HG02763 (cell line): Measurements from ENCODE around the gene MKX.

ENCODE experiments used
- ATAC-seq: cut with Tn5 transposase; IDR thresholded peaks from one replicate; pipeline ENCODE4 v1.9.1; 2021; ENCODE audit warnings: mild to moderate bottlenecking, moderate library complexity; ENCODE audit not compliant: unreplicated experiment

MKX gene

DNA sequence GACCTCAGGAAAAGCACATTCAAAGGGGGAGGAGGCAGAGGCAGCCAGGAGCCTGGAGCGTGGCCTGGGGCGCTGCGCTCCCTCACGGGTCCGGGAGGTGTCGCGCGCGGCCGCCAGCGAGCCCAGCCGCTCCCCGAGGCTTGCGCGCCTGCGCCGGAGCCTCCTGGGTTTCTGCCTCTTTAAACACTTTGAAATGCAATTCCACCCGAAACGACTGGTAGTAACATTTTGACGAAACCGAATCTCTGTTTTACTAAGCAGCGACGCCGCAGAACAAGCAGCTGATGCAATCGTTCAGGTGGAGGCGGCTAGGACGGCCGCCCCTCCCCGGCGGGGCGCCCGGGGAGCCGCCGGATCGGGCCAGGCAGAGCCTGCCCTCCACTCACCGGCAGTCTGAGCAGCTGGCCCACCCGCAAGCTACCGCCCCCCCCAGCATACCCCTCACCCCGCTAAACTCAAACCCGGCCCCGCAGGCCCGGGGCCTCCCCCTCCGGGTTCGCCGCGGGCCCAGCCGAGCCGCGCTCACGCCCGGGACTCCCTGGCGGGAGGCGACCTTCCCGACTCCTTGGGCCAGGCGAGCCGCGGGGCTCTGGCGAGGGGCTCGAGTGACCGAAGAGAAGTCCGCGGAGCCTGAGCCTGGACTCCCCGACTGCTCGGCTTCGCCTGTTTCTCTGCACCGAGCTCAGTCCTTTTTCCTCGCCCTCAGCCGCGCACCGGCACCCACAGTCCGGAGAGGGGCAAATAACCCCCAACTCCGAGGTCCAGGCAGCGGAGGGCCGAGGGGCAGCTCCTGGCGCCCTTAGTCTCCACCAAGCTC, 3.2 kb downstream of the MKX start:
- ATAC-seq, result peak; percentile 91

DNA sequence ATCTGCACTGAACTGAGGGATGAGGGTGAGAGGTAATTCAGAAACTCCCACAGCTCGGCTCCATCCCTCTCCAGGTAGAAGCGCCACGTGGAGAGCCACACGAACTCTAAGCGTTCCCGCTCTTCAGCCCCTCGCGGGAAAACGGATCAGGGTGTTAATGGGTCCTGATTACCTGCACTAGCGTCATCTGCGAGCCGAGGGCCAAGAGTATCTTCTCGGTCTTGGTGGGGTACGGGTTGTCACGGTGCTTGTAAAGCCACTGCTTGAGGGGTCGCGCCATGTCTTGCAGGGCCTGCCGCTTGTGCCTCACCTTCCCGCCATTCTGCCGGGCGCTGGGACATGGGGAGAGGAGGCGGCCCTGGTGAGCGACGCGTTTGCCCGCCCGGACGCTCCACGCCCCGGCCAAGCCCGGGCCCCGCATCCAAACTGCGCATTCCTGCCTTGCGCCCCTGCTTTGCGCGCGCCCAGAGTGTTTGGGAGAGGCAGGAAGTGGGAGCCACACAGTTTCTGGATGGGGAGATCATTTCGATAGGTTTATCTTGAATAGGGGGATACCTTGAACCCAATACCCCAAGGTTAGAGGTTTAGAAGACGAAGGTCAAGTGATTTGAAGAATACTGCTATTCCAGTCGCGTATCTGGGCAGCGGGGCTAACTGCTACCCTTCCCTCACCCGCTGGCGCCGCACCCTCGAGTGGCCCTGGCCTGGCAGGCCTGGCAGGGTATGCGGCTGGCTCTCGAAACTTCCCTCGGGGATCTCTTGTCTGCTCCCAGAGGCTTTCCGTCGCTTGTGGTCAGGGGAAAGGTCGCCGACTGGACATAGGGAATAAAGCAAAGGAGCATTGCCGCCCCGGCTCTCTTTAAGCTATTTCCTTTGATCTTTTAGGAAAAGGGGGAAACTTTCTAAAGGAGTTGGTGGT, 4.2 kb downstream of the MKX start:
- no peak for ATAC-seq

DNA sequence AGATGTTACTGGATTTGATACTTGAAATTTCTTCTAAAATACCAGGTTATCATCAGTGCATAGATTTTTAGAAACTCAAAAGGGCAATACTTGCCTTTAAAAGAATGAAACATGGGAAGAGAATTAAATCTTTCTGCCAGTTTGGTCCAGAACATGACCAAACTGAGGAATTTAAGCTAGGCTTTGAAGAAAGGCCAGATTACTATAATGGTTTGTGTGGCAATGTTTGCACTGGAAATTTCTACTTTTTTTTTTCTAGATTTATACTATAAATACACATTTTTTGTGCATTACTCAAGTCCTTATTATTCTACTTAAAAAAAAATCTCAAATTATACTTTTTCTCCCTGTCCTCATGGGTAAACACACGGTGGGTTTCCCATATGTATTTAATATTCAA, 9.2 kb downstream of the MKX start:
- no peak for ATAC-seq

DNA sequence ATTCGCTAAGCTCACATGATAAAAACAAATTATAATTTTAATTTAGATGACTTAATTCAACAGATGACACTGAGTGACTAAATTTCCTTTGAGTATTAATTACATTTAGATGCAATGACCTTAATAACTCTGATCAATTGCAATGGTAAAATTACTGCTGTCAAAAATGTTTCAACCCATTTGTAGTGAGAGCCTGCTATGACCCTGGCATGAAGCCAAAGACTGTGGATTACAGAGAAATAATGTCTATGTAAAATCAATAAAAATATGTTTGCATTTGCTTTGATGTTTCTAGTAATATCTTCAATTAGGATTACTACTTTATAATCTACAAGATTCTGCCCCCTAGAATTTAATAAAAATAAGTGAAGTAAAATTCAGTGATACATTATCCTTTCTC, 15.6 kb downstream of the MKX start:
- no peak for ATAC-seq

DNA sequence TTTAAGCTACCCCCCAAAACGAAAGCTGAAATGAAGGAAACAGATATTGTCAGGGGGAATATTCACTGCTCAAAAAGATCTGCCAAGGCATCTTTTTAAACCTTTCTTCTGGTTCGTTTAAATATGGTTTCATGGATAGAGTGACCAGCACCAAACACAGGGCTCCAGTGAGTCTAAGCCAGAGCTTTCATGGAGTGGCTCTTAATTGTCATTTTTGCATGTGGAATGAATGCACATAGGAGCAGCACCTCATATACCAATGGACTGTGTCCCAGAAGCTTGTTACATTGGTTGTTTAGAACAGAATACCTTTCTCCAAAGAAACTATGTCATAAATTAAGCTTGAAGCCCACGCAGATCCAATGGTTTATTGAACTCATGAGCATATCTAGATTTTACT, 17.3 kb downstream of the MKX start:
- ATAC-seq, result no peak

DNA sequence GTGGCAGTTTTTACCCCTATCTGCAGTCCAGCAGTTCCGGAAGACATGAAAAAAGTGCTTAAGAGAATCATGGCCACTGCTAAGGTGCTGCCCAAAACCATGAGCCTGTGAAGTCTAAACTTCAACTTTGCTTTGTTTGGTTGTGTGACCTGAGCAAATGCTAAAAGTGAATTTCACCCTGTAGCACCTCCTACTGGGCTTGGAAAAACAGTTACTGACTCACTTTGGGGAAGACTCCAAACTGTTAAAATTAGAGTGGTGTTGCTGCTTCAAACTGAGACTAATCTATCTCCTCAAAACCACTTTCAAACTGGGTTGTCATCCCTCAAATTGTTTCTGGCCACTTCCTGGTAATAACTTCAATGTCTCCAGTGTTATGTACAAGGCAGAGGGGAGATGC, 21.3 kb downstream of the MKX start:
- no peak for ATAC-seq

DNA sequence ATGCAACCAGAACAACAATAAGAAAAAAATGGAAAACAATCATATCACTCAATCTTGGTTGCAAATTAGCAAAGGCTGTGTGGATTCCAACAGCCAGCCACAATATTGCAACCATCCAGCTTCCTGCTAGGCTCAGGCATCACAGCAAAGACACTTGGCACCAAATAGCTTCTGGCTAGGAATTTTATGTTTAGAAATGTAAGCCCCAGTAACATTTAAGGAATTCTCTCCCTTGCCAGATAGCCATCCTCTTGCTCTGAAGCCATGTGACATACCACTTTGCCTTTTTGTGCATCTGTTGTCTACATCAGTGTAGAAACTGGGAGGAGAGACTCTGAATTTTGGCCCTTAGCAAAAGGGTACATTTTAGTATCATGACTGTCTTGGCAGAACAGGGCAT, 22.2 kb downstream of the MKX start:
- ATAC-seq, result no peak

DNA sequence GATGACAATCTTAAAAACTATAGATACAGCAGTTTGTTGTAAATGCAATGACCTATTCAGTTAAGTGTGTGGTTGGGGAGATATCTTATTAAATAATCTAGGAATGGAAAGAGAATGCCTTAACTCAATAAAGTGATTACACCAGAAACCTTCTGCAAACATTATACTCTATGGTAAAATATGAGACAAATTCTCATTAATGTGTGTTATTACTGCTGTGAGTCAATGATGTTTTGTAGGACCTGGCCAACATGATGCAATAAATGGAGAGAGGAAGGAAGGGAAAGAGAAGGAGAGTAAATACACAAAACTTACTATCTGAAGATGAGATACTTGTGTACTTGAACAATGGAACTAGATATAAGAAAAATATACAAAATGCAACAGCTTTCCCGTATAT, 25.1 kb downstream of the MKX start:
- no peak for ATAC-seq

DNA sequence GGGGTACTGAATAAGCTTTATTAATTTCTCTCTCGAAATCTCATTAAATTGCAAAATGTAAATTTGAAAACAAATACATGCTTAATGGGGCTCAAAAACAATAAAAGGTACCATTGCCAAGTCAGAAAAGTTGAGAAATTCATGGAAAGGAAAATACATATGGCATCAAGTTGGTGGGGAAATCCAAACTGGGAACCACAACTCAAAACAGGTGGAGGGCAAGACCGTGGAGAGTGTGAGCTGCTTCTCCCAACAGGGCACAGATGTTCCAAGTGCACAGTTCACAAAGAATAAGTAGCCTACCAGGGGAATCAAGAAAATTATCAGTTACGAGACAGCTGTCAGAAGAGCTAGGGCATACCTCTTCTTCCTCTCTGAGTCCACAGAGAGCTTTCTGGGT, 26.6 kb downstream of the MKX start:
- no peak for ATAC-seq

DNA sequence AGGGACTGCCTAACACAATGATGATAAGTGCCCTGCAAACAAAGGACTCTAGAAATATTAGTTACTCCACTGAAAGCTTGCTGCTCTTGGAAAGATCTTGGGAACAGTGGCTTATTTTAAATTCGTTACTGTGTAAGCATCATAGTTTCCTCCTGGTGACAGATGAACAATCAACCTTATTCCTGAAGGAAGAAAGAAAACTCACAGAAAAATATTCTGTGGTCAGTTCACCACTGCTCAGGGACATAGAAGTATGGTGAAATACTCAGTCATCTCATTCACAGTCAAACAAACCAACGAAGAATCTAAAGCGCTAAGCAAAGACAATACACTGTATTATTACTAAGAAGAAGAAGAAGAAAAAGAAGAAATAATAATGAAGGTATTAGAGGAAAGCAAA, 27.8 kb downstream of the MKX start:
- no peak for ATAC-seq

DNA sequence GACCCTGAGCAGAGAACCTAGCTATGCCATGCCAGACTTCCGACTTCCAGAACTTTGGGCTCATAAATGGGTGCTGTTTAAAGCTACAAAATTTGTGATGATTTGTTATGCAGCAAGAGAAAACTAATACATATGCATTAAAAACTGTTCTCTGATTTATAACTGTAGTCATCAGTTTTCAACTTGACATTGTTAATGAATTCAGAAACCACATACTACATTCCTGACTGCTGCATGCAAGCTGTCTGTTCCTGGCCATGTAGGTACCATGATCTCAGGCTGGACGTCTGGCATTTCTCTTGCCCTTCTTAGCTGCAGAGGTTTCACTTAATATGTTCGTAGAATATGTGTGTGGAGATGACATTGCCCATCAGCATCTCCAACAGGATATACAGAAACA, 28.4 kb downstream of the MKX start:
- ATAC-seq, result no peak

DNA sequence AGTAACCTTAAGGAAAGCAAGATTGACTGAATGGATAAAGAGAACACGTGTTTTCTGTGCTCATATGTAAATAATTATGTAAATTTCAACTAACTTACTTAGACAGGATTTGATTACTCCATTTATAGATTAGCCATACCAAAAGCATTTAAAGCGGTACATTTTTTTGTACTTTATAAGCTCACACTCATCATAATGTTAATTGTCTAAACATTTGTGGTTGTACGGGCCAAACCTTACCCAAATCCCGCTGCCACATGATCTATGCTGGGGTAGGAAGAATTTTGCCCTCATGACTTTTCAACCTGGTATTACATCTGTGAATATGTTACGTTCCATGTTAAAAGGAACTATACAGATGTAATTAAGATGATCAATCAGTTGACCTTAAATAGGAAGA, 29.1 kb downstream of the MKX start:
- no peak for ATAC-seq

DNA sequence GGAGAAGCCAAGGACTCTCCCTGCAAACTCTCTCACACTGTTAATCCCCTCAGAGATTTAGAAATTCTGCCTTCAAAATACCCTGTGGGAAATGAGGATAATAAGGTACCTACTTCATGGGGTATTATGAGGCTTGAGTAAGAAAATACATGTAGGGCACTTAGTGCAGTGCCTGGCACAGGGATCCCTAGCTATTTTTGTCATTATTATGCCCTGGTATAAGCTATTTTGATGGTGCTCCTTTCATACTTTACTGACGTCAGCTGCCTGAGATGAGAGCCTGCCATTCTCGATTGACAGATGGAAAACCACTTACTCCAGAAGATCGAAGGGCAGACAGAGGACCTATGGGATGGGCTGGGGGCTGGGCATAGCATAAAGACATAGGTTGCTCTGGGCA, 30.1 kb downstream of the MKX start:
- no peak for ATAC-seq

DNA sequence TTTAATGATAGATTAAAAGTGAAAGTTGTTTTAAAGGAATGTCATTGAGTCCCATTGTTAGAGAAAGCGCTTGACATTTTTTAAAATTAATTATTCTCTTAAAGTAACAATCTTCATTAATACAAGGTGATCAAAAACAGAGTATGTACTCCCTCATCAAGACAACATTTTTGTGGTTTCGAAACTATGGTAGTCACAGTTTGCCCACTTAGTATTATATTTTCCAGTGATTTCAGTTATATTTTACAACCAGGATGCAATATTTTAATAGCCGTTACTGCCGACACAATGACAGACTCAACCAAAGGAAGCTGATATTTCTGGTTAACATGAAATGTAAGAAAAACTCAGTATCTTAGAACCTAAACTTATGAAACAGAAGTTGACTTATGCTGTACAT, 31.3 kb downstream of the MKX start:
- ATAC-seq, result no peak

DNA sequence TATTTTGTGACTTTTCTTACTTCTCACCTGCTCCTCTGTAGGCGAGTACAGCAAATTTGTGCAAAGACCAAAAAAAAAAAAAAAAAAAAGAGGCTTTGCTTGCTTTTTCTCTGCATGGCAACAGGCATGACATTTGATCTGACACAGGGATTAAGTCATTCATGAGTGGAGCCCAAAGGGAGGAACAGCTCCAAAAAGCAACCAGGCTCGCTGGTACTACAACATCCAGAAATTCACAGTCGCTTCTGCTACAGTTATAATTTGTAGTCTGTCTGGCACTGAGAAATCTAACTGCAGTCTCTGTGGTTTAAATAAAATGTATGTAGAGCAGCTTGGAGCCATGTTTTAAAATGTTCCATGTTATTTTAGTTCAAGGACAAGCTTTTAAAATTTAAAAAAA, 31.7 kb downstream of the MKX start:
- ATAC-seq, result no peak

DNA sequence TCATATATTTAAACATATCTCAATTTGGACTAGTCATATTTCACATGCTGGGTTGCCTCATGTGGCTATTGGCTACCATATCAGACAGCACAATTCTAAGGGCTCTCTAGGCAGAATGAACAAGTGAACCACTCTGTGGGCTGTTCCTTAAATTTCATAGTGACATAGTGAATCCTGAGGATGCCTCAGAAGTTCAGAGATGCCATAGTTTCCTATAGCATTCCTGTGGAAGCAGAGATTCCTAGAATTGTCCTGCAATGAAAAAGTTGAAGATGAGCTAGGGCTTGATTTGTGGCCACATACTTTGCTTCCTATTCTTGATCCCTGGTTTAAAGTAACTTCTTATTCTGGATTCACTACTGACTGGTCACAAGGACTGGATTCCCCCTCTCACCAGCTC, 35.6 kb downstream of the MKX start:
- no peak for ATAC-seq

DNA sequence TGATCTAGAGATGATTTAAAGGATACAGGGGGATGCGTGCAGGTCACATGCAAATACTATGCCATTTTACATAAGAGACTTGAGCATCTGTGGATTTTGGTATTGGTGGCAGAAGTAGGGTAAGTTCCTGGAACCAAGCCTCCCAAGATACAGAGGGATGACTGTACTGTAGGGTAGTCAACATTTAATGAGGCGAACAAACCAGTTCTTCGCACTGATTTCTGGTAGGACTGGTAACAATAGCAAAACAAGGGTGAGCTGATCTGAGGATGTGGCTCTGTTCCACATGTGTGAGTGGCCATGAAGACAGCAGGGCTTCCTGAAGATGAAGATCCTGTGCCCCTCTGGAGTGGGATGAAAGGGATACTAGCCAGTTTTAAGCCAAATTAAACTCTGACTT, 36.3 kb downstream of the MKX start:
- no peak for ATAC-seq

DNA sequence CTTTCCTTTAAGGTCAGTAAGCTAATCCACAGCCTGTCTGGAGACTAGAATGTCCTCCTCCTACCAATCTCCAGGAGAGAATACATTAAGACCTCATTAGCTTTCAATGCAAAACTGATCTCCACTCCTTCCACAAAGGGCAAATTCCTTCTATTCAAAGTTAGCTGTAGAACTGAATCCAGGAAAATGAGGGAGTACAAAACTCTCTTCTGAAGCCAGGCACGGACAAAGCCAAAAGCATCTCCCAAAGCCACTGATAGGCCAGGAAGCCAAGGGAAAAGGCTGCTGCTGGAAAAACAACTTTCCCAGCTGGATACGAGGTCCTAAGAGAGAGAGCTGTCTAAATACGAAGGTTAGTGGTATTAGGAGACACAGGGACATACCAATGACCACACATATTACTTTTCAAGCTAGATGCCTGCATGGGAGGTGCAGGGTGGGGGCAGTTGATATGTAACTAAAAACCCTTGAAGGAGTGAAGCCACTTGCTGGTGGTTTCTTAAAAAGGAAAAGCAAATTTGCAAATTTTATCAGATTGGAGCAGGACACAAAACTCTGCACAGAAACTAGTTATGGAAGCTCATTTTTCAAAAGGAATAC, 43.6 kb downstream of the MKX start:
- ATAC-seq, result no peak

DNA sequence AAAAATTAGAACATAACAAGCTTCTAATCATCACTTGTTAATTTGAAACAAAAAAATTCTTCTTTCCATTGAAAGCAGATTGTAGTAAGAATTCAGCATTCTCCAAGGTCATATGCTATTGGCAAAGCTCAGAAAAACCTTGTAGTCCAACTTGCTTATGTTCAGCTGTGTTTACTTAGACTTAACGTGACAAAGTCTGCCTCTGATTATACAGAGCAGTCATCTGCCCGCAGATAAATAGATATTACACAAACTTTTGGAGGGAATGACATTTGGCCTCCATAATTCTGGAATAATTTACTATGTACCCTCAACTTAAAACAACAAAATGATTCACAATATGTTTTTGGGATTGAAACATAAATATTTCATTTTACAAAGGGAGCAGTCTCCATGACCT, 45.8 kb downstream of the MKX start:
- no peak for ATAC-seq

DNA sequence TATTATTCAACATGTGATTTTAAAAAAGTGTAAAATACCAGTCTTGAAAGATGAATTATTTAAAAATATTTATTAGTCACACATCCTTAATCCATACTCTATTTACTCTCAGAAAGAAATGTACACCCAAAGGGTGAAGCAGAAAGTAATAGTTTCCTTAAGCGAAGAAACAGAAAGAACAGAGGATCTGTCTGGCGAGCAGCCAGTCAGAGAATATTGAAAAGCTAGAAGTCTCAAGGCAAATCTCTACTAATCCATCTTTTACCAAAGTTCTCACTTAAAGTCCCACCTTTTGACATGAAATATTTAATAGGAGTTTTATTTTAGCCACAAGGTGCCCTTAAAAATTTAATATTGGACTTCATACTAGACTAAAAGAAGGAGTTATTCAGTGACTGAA, 46.7 kb downstream of the MKX start:
- ATAC-seq, result no peak

DNA sequence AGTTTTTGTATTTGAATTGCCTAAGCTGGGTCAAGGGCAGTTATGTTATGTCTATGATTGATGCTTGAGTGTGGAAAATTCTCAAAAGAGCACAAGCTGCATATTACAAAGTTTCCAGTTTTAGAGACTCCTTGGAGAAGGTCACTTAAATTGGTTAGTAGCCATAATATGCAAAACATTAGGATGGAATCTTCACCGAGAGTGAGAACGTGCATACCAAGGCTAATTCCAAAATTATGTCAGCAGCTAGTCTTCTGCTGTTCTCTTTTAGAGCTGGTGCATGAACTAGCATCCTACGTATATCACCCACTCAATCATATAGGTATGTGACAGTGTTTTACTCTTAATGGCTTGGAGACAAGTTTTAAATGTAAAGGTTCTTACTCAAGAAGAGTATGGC, 49.2 kb downstream of the MKX start:
- ATAC-seq, result no peak

DNA sequence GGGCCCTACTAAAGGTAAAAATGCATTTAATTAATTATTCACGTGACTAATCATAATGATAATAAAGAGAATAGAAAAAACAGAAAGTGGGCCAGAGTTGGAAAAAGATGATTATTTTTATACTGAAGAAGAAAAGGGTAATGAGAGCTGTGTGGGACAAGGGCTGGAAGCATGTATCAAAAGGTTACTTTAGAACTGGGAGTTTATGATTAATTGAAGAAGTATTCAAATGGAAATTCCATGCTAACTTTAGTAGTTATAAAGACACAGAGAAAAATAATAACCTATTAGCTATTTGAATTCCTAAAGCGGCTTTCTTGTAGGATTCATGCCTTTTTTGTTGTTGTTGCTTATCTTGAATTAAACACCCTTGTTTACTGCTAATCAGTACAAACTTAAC, 49.9 kb downstream of the MKX start:
- ATAC-seq, result no peak
